ENCODE data around the gene EML3. TPM values are rescaled to one million over a fixed set of nuclear protein-coding genes. Genes with fewer than 3 reads are reported as not detected.

EML3 gene
- total and polyA plus RNA-seq, 12 donors: 7.7 to 50.4 (median 16.2) TPM

GRCh38 chr11:62610814-62611704, 1.5 kb downstream of the EML3 start:
- intact Hi-C loops (cut with DNase I): loop anchor here in 1 of 10 donors (5.0 kb wide), 1 partner anchor 41 kb away; the partner anchor contains the start of gene INTS5
- 70 to 77% methylated on average over 28 of the region's 28 CpGs for WGBS, 2 donors
- no peak for DNase-seq

GRCh38 chr11:62610403-62610802, 2.2 kb downstream of the EML3 start:
- WGBS, 2 donors: 87 to 88% methylated on average over 6 of the region's 6 CpGs
- Histone ChIP-seq H3K27me3 (no peaks in the 10 kb centered on the region), H3K36me3 (peaks cover 0 to 62% (median 8%) of the 10 kb centered on the region in 9 donors), H3K4me3 (no peak overlapping the region), H3K4me1 (peaks cover 9 to 43% (median 27%) of the 10 kb centered on the region in 9 donors), H3K9me3 (no peaks in the 10 kb centered on the region), H3K27ac (peak overlapping the region in 2 of 10 donors; percentile 2 to 97)
- DNase-seq (no peak), ATAC-seq (no peak)
- intact Hi-C loops (cut with DNase I): loop anchor here in 1 of 10 donors (5.0 kb wide), 1 partner anchor 42 kb away; the partner anchor contains the start of gene INTS5
- TF ChIP-seq, protein P1, sequence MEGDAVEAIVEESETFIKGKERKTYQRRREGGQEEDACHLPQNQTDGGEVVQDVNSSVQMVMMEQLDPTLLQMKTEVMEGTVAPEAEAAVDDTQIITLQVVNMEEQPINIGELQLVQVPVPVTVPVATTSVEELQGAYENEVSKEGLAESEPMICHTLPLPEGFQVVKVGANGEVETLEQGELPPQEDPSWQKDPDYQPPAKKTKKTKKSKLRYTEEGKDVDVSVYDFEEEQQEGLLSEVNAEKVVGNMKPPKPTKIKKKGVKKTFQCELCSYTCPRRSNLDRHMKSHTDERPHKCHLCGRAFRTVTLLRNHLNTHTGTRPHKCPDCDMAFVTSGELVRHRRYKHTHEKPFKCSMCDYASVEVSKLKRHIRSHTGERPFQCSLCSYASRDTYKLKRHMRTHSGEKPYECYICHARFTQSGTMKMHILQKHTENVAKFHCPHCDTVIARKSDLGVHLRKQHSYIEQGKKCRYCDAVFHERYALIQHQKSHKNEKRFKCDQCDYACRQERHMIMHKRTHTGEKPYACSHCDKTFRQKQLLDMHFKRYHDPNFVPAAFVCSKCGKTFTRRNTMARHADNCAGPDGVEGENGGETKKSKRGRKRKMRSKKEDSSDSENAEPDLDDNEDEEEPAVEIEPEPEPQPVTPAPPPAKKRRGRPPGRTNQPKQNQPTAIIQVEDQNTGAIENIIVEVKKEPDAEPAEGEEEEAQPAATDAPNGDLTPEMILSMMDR (IDR thresholded peaks at IDR 0.05): no peak

More at GRCh38 chr11:62610814-62611704, 1.5 kb downstream of the EML3 start:
- Histone ChIP-seq H3K27me3 (no peaks in the 10 kb centered on the region), H3K9me3 (no peaks in the 10 kb centered on the region), H3K4me3 (peak overlapping the region; percentile 65 to 93 (median 76)), H3K27ac (peak overlapping the region; percentile 91 to 98 (median 96)), H3K36me3 (peaks cover 0 to 62% (median 4%) of the 10 kb centered on the region in 9 donors), H3K4me1 (peaks cover 9 to 43% (median 27%) of the 10 kb centered on the region in 9 donors)
- ATAC-seq: no peak
- TF ChIP-seq, protein P1 (IDR thresholded peaks at IDR 0.05): no peak

GRCh38 chr11:62608776-62609175, 3.8 kb downstream of the EML3 start:
- H3K4me3 ChIP-seq: no peak overlapping the region
- H3K4me1 ChIP-seq: peaks cover 9 to 43% (median 27%) of the 10 kb centered on the region in 9 donors
- peaks cover 0 to 70% (median 8%) of the 10 kb centered on the region in 9 donors for H3K36me3 ChIP-seq
- H3K9me3 ChIP-seq: no peaks in the 10 kb centered on the region
- intact Hi-C loops (cut with DNase I): loop anchor here in 1 of 10 donors (10.0 kb wide), 1 partner anchor 226 kb away; the partner anchor contains the start of genes STX5, TEX54 and WDR74
- 94 to 96% methylated on average over 12 of the region's 12 CpGs for WGBS, 2 donors
- no peaks in the 10 kb centered on the region for H3K27me3 ChIP-seq
- H3K27ac ChIP-seq: no peak overlapping the region
- no peak for DNase-seq
- no peak for ATAC-seq
- TF ChIP-seq, protein P1 (IDR thresholded peaks at IDR 0.05): no peak

DNA sequence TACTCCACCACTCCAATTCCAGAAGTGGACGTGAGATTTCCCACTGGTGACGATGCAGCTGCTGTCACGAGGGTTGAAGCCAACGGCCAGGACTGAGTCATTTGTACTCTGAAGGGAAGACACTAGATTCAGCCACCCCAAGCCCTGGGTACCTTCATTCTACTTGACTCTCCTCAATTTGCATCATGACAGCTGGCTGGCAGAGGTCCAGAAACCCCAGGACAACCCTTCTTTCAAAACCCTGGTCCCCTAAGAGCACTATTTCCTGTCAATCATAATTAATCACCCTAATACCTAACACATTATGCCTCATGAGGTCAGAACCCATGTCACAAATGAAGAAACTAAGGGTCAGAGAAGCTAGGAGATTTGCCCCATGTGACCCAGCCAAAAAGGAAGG, 4.9 kb downstream of the EML3 start:
- DNase-seq: no peak
- peaks cover 13 to 42% (median 28%) of the 10 kb centered on the region in 9 donors for H3K4me1 ChIP-seq
- intact Hi-C loops (cut with DNase I): loop anchor here in 1 of 10 donors (10.0 kb wide), 1 partner anchor 227 kb away; the partner anchor contains the start of genes STX5, TEX54 and WDR74
- 69 to 79% methylated on average over 4 of the region's 4 CpGs for WGBS, 2 donors
- H3K9me3 ChIP-seq: no peaks in the 10 kb centered on the region
- TF ChIP-seq, protein P1 (IDR thresholded peaks at IDR 0.05): no peak
- no peaks in the 10 kb centered on the region for H3K27me3 ChIP-seq
- peaks cover 0 to 74% (median 8%) of the 10 kb centered on the region in 9 donors for H3K36me3 ChIP-seq
- H3K4me3 ChIP-seq: no peak overlapping the region
- no peak overlapping the region for H3K27ac ChIP-seq
- no peak for ATAC-seq
